Skeletal muscle cell (primary cell): ENCODE data around the gene SMIM32.
A peak's percentile ranks its signal among the peaks of the same experiment; 100 is the strongest.

ENCODE experiments used
- DNase-seq: peaks from one replicate; pipeline ENCODE4 v3.0.0-alpha.2; 2010; ENCODE audit warnings: low read depth
- H3K4me3 ChIP-seq: 2 replicates; pipeline ENCODE4 v1.5.1; 2011; ENCODE audit warnings: low read depth, mild to moderate bottlenecking, control low read depth, low read length, moderate library complexity

Gene SMIM32

DNA sequence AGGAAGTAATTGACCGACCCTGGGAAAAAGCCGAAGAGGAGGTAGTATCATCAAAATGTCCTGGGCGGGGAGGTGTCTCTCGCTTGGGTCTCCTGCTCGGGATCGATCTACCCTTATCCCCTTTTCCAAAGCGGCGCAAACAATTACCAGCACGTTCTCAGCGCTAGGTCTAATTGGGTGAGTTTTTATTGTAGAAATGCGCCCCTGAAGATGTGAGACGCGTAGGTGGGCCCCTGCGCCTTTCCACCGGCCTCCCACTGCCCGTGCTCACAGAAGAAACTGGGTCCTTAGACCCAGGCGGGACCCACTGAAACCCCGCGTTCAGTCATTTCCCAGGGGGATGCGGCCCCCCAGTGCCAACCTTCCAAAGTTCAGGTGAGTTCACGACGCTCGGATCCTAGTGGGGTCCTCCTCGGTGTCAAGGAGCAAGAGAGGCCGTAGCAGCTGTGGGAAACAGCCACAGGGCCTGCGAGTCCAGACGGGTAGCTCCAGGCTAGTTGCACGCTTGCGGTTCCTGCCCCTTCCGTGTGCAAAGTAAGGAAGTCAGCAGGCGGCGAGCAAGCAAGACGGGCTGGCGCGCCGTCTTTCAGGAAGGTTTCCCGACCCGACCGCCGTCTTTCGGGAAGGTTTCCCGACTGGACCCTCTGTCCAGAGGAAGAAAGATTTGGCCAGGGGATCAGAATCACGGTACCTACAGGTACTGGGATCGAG lies 1.5 kb downstream of the SMIM32 start:
- DNase-seq, result no peak
- peak overlapping the region; percentile 34 for H3K4me3 ChIP-seq

DNA sequence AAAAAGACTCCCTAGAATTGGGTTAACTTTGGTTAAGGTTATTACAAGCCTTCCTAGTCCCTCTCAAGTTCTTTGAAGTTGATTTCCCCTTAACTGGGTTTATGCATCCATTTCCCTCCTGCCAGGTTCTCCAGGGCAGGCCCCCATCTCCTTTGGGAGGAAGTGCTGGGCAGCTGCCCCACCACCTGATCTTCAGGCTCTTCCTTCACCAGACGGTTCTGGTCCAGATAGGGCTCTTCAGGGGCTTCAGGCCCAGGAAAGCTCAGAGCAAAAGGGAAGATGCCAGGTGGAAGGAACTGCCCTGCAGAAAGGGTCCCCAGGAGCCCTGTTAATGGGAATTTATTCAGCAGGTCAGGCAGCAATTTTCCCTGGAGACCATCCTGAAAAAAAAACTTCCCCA lies 2.1 kb downstream of the SMIM32 start:
- no peak overlapping the region for H3K4me3 ChIP-seq
- DNase-seq, result no peak

GRCh38 chr5:136190091-136190720 lies 2.8 kb downstream of the SMIM32 start:
- no peak overlapping the region for H3K4me3 ChIP-seq
- DNase-seq, result no peak

DNA sequence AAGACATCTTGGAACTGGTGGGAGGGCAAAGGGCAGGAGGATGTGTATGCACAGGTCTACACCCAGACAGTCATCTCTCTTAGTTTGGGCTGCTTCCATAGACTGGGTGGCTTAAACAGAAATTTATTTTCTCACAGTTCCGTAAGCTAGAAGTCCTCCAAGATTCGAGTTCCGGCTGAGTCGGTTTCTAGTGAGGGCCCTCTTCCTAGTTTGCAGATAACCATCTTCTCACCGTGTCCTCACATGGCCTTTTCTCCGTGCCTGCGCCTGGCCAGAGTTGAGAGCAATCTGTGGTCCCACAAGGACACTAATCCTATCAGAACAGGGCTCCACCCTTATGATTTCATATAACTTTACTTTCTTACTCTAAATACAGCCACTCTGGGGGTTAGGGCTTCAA lies 4.1 kb downstream of the SMIM32 start:
- no peak for DNase-seq
- H3K4me3 ChIP-seq, result no peak overlapping the region

GRCh38 chr5:136186796-136187195 lies 6.2 kb downstream of the SMIM32 start:
- DNase-seq, result no peak
- no peak overlapping the region for H3K4me3 ChIP-seq

GRCh38 chr5:136185974-136186665 lies 6.8 kb downstream of the SMIM32 start:
- H3K4me3 ChIP-seq, result no peak overlapping the region
- DNase-seq, result no peak

GRCh38 chr5:136182618-136183017 lies 10.3 kb downstream of the SMIM32 start:
- no peak overlapping the region for H3K4me3 ChIP-seq
- no peak for DNase-seq

DNA sequence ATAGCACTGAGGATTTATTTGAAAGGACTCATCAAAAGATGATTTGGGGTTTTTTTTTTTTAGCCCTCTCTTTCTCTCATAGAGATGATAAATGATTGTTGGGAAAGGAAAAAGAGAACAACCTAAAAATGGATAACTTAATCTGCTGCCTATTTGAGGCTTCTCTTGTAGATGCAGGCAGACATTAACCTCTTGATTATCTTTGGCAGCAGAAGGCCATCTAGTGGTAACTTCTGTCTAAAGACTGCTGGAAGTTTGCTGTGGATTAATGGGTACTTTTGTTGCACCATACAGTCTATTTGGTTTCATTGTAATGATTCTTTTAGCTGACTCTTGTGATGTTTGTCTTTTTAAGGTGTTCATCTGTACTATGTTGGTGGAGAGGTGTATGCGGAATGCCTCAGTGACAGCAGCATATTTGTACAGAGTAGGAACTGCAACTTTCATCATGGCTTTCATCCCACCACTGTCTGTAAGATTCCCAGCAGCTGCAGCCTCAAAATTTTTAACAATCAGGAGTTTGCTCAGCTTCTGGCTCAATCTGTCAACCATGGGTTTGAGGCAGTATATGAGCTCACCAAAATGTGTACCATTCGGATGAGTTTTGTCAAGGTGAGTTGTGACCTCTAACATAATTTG lies 18.8 kb downstream of the SMIM32 start:
- DNase-seq, result peak; percentile 12
- no peak overlapping the region for H3K4me3 ChIP-seq

DNA sequence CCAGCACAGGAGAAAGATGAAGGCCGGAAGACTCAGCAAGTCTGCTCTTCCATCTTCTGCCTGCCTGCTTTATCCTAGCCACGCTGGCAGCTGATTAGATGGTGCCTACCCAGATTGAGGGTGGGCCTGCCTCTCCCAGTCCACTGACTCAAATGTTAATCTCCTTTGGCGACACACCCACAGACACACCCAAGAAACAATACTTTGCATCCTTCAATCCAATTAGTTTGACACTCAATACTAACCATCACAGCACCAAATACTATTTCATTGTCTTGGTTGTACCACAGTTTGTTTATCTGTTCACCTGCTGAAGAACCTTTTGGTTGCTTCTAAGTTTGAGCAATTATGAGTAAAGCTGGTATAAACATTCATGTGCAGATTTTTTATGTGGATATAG lies 23.7 kb downstream of the SMIM32 start:
- H3K4me3 ChIP-seq, result no peak overlapping the region
- DNase-seq, result no peak

- DNase-seq, result no peak
- H3K4me3 ChIP-seq, result no peak overlapping the region
Measured at GRCh38 chr5:136166909-136167308, 26.1 kb downstream of the SMIM32 start.

DNA sequence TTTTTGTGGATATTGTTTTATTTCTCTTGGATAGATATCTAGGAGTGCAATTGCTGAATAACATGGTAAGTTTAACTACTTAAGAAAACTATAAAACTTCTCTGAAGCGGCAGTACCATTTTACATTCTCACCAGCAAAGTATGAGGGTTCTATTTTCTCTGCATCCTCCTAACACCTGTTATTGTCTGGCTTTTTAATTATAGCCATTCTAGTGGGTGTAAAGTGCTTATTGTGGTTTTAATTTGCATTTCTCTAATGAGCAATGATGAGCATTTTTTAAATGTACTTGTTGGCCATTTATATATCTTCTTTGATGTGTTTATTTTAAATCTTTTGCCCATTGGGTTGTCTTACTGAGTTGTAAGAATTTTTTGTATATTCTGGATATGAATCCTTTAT lies 28.7 kb downstream of the SMIM32 start:
- H3K4me3 ChIP-seq, result no peak overlapping the region
- no peak for DNase-seq

GRCh38 chr5:136162008-136162407 lies 31.0 kb downstream of the SMIM32 start:
- DNase-seq, result no peak
- H3K4me3 ChIP-seq, result no peak overlapping the region

DNA sequence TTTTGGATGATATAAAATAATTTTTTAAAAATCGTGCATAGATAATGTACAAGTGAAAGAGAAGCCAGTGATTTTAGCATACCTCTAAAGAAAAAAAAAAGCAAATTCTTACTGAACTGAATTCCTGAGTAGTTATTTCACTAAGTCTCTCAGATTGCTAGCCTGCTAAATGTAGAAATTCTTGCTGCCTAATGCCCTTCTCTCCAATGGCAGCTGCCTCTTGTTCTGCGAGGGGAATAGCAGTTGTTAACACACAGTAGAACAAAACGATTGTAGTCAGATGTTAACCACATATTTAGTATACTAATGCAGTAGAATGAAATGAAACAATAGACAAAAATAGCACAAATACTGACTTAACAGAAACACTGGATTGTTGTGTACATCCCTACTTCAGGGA lies 33.5 kb downstream of the SMIM32 start:
- DNase-seq, result no peak
- no peak overlapping the region for H3K4me3 ChIP-seq

DNA sequence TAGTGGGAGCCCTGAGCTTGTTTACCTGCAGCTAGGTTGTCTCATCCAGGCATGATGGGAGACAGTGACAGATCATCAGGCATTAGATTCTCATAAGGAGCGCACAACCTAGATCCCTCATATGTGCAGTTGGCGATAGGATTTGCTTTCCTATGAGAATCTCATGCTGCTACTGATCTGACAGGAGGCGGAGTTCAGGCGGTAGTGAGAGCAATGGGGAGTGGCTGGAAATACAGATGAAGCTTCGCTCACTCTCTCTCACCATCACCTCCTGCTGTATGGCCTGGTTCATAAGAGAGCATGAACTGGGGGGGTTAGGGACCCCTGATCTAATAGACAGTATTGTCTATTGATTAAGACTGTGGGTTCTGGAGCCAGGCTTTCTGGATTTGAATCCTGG lies 35.4 kb downstream of the SMIM32 start:
- DNase-seq, result no peak
- no peak overlapping the region for H3K4me3 ChIP-seq

- no peak for DNase-seq
- no peak overlapping the region for H3K4me3 ChIP-seq
Measured at GRCh38 chr5:136155761-136156160, 37.2 kb downstream of the SMIM32 start.

GRCh38 chr5:136155078-136155477 lies 37.9 kb downstream of the SMIM32 start:
- no peak overlapping the region for H3K4me3 ChIP-seq
- no peak for DNase-seq

- DNase-seq, result no peak
- no peak overlapping the region for H3K4me3 ChIP-seq
Measured at GRCh38 chr5:136153581-136154236, 39.3 kb downstream of the SMIM32 start.

- H3K4me3 ChIP-seq, result no peak overlapping the region
- DNase-seq, result no peak
Measured at GRCh38 chr5:136149891-136150290, 43.1 kb downstream of the SMIM32 start.

DNA sequence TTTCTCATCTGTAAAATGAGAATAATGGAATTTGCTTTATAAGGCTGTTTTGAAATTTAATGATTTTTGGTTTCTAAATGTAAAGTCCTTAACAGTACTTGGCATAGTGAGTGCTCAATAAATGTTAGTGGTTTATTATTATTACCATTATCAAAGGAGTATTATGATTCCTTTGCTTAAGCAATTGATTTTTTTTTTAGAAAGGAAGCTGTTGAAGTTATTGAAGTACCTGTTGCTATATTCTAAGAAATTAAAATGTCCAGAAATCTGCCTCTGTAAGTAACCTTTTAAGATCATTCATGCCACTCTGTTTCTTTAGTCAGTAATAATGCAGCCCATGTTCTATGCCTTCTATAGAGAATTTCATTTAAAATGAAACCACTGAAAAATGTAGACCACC lies 45.3 kb downstream of the SMIM32 start:
- H3K4me3 ChIP-seq, result no peak overlapping the region
- no peak for DNase-seq

DNA sequence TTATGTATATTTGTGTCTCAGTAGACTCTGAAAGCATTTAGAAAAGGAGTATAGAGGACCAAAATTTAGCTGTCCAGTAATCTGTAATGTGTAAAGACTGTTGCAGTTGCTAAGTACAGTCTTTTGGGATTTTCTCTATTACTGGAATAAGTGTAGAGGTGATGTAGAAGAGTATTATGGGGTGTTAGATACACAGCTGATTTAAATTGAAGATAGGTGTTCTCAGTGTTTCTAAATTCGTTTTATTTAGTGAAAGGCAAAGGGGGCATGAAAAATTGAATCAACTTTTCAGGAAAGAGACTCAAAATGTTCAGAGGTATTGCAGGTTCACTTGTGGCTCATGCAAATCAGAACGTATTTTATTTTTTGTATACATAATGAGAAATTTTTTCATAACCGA lies 46.8 kb downstream of the SMIM32 start:
- DNase-seq, result no peak
- no peak overlapping the region for H3K4me3 ChIP-seq
